LNCaP clone FGC (cell line): Measurements from ENCODE around the gene EEFSEC.

Source experiments
- DNase-seq: peaks from one replicate; pipeline ENCODE4 v3.0.0-alpha.2; 2011; ENCODE audit warnings: low read depth
- H3K4me3 ChIP-seq: 2 replicates; pipeline ENCODE4 v1.5.1; 2011; ENCODE audit warnings: mild to moderate bottlenecking, low read depth, low read length, control low read depth
- CTCF ChIP-seq: IDR thresholded peaks from 2 replicates; pipeline ENCODE4 v1.5.1; 2012; ENCODE audit warnings: mild to moderate bottlenecking; ENCODE audit not compliant: control insufficient read depth, insufficient read depth; ENCODE audit errors: extremely low read depth

Gene EEFSEC

GRCh38 chr3:128285042-128285966, 132.0 kb downstream of the EEFSEC start:
- H3K4me3 ChIP-seq: no peak overlapping the region
- no peak for DNase-seq
- no peak for TF ChIP-seq CTCF

- no peak for TF ChIP-seq CTCF
- peak; percentile 95 for DNase-seq
- H3K4me3 ChIP-seq: peak overlapping the region; percentile 10; the same call in 1 of the 2 replicates
These were observed 132.7 kb downstream of the EEFSEC start for GRCh38 chr3:128285967-128286321.

GRCh38 chr3:128286691-128287090, 133.4 kb downstream of the EEFSEC start:
- TF ChIP-seq CTCF: no peak
- DNase-seq: no peak
- no peak overlapping the region for H3K4me3 ChIP-seq

GRCh38 chr3:128287216-128287615, 133.9 kb downstream of the EEFSEC start:
- TF ChIP-seq CTCF: no peak
- no peak overlapping the region for H3K4me3 ChIP-seq
- no peak for DNase-seq

DNA sequence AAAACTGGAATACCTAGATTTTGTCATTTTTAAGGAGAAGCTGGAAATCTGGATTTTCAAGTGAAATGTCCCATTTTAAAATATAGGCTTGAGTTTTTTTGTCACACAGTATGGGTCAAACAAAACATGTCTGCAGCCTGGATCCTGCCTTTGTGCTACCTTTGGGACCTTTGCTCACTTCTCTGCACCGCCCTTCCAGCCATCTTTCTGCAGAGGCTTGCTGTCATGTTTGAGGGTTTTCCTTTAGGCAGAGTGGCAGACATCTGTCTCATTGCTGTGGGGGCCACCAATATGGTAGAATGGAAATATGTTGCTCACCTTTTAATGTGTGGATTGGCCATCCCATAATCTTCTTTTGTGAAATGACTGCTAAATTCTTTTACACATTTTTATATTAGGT, 136.3 kb downstream of the EEFSEC start:
- TF ChIP-seq CTCF: no peak
- no peak for DNase-seq
- H3K4me3 ChIP-seq: no peak overlapping the region

GRCh38 chr3:128290484-128290883, 137.2 kb downstream of the EEFSEC start:
- no peak overlapping the region for H3K4me3 ChIP-seq
- no peak for TF ChIP-seq CTCF
- no peak for DNase-seq

- DNase-seq: no peak
- no peak for TF ChIP-seq CTCF
- no peak overlapping the region for H3K4me3 ChIP-seq
These were observed 140.6 kb downstream of the EEFSEC start for GRCh38 chr3:128293930-128294329.
